ENCODE results near the gene POLK. TPM values are rescaled to one million over a fixed set of nuclear protein-coding genes. Genes with fewer than 3 reads are reported as not detected.

POLK gene
- total RNA-seq, 1 experiment from 2014 or later: 20.9 TPM

- intact Hi-C loops (cut with micrococcal nuclease; ENCODE audit: unreplicated experiment): no loop called here
- DNase-seq: no peak
- Histone ChIP-seq H3K27me3 (ENCODE audit: insufficient read depth, low read depth) (no peaks in the 10 kb centered on the region), H4K20me1 (ENCODE audit: insufficient read depth) (0 out of 2 replicates have a peak, but pooled peaks cover 2% of the 10 kb centered on the region), H3K4me2 (peak overlapping the region; percentile 75), H2AFZ (no peak overlapping the region), H3K9me3 (ENCODE audit: insufficient read depth, low read depth) (no peaks in the 10 kb centered on the region), H3K27ac (no peak overlapping the region), H3K4me1 (replicated peaks; ENCODE audit: insufficient read depth) (peaks cover 22% of the 10 kb centered on the region), H3K36me3 (ENCODE audit: low read depth) (peaks cover 7% of the 10 kb centered on the region; the same call in 1 of the 2 replicates), H3K9me2 (ENCODE audit: insufficient read depth) (no peaks in the 10 kb centered on the region), H3K79me2 (ENCODE audit: low read depth) (peaks cover 76% of the 10 kb centered on the region), H3K4me3 (peak overlapping the region; percentile 83), H3F3A (ENCODE audit: insufficient read depth, low read depth) (0 out of 2 replicates have a peak, but pooled peaks cover 3% of the 10 kb centered on the region)
- ChIA-PET CTCF (interaction anchor here (0.6 kb wide), 1 partner anchor 86 kb away, joined by 3 read pairs; no protein-coding TSS in a partner anchor), POLR2A (ENCODE audit: unreplicated experiment) (interaction anchor here (0.6 to 0.7 kb wide), 2 partner anchors 144 to 183 kb away, joined by 4 to 6 read pairs; no protein-coding TSS in a partner anchor)
- no peak for TF ChIP-seq CTCF (conservative IDR thresholded peaks at IDR 0.05)
- no peak for TF ChIP-seq EZH2 (IDR thresholded peaks at IDR 0.05; ENCODE audit: low read depth)
- BruUV-seq (replicated peaks): no TSS peak
Measured at GRCh38 chr5:75509546-75509945, 2.1 kb upstream of the POLK start.

DNA sequence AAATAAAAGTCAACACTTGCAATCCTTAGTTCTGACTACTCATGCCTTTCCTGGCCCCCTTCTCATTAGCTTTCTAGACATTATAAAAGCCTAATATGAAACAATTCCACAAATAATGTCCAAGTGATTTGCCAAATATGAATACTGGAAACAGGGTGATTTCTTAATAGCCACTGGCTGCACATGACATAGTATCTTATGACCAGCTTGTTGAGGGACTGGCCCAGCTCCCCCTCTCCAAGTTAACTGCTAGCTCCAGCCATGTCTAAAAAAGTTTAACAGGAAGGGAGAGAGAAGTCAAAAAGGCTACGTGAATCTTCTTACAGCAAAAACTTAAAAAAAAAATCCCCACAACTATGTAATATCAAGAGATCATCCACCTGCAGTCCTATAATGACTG, 1.7 kb upstream of the POLK start:
- POLR2A ChIA-PET (ENCODE audit: unreplicated experiment): interaction anchor here (0.6 to 0.7 kb wide), 3 partner anchors 39 to 184 kb away, joined by 4 to 6 read pairs (median 4); no protein-coding TSS in a partner anchor

GRCh38 chr5:75510417-75510835, 1.3 kb upstream of the POLK start:
- no peak overlapping the region for H3K27ac ChIP-seq
- BruUV-seq (replicated peaks): no TSS peak

More for the DNA sequence above, 1.7 kb upstream of the POLK start:
- H3K4me3 ChIP-seq: peak overlapping the region; percentile 83
- 0 out of 2 replicates have a peak, but pooled peaks cover 3% of the 10 kb centered on the region for H3K36me3 ChIP-seq (ENCODE audit: low read depth)
- no peaks in the 10 kb centered on the region for H3K27me3 ChIP-seq (ENCODE audit: insufficient read depth, low read depth)
- BruUV-seq (replicated peaks): no TSS peak
- H3K9me3 ChIP-seq (ENCODE audit: insufficient read depth, low read depth): no peaks in the 10 kb centered on the region
- H3K9me2 ChIP-seq (ENCODE audit: insufficient read depth): no peaks in the 10 kb centered on the region
- CTCF ChIA-PET: no interaction called here
- 0 out of 2 replicates have a peak, but pooled peaks cover 2% of the 10 kb centered on the region for H4K20me1 ChIP-seq (ENCODE audit: insufficient read depth)
- no peak for DNase-seq
- TF ChIP-seq EZH2 (IDR thresholded peaks at IDR 0.05; ENCODE audit: low read depth) (no peak), CTCF (conservative IDR thresholded peaks at IDR 0.05) (no peak)
- H3K79me2 ChIP-seq (ENCODE audit: low read depth): peaks cover 76% of the 10 kb centered on the region
- H3K27ac ChIP-seq: no peak overlapping the region
- 0 out of 2 replicates have a peak, but pooled peaks cover 1% of the 10 kb centered on the region for H3F3A ChIP-seq (ENCODE audit: insufficient read depth, low read depth)
- intact Hi-C loops (cut with micrococcal nuclease; ENCODE audit: unreplicated experiment): loop anchor here (5.0 kb wide), 3 partner anchors 57 to 167 kb away; no protein-coding TSS in a partner anchor
- H3K4me2 ChIP-seq: peak overlapping the region; percentile 75
- H3K4me1 ChIP-seq (replicated peaks; ENCODE audit: insufficient read depth): peaks cover 22% of the 10 kb centered on the region
- H2AFZ ChIP-seq: peak overlapping the region; percentile 97; the same call in 1 of the 2 replicates

More at GRCh38 chr5:75510417-75510835, 1.3 kb upstream of the POLK start:
- peak in 1 of 2 experiments; percentile 41 for DNase-seq
- Histone ChIP-seq H3K4me1 (replicated peaks; ENCODE audit: insufficient read depth) (peaks cover 22% of the 10 kb centered on the region), H2AFZ (peak overlapping the region; percentile 97), H3K79me2 (ENCODE audit: low read depth) (peaks cover 76% of the 10 kb centered on the region), H3K36me3 (ENCODE audit: low read depth) (no peaks in the 10 kb centered on the region), H3K9me2 (ENCODE audit: insufficient read depth) (no peaks in the 10 kb centered on the region), H3F3A (ENCODE audit: insufficient read depth, low read depth) (no peaks in the 10 kb centered on the region), H4K20me1 (ENCODE audit: insufficient read depth) (0 out of 2 replicates have a peak, but pooled peaks cover 2% of the 10 kb centered on the region), H3K4me2 (peak overlapping the region; percentile 75), H3K27me3 (ENCODE audit: insufficient read depth, low read depth) (no peaks in the 10 kb centered on the region), H3K9me3 (ENCODE audit: insufficient read depth, low read depth) (no peaks in the 10 kb centered on the region), H3K4me3 (peak overlapping the region; percentile 83)
- intact Hi-C loops (cut with micrococcal nuclease; ENCODE audit: unreplicated experiment): loop anchor here (5.0 kb wide), 3 partner anchors 57 to 167 kb away; no protein-coding TSS in a partner anchor
- TF ChIP-seq EZH2 (IDR thresholded peaks at IDR 0.05; ENCODE audit: low read depth) (no peak), CTCF (conservative IDR thresholded peaks at IDR 0.05) (no peak)
- CTCF ChIA-PET: no interaction called here
- POLR2A ChIA-PET (ENCODE audit: unreplicated experiment): interaction anchor here (0.7 kb wide), 1 partner anchor 39 kb away, joined by 4 read pairs; no protein-coding TSS in a partner anchor
